Lower leg skin (tissue), 3 donors: ENCODE measurements around the gene TMEM154.

Source experiments
- CTCF ChIP-seq, 3 donors: fragments of 450-650 bp; IDR thresholded peaks; one replicate each; pipeline ENCODE4 v1.5.1; 2016; ENCODE audit warnings: antibody characterized with exemption in 3 of 3, mild to moderate bottlenecking in 3 of 3, moderate library complexity in 2 of 3
- POLR2A ChIP-seq, 2 donors: fragments of 450-650 bp; IDR thresholded peaks; one replicate each; pipeline ENCODE4 v1.6.1; 2016 to 2017; ENCODE audit warnings: antibody characterized with exemption in 2 of 2, mild to moderate bottlenecking in 1 of 2, moderate library complexity in 1 of 2

DNA sequence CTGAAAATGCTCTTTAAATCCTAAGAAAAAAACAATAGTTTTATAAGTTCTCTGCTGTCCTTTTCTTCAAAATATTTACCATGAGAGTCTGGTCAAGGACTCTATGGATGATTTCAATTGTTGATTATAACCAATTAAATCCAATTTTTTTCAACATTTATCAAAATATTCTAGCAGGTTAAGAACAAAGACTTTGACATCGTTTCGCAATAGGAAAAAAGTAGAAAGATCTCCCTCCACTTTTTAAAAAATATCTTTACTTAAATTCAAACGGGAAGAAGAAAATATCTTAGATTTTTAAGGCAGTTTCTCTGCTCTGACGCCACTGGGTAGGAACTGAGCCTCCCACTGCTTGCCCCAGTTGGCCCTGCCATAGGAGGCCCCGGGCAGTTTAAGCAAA is 44.7 kb upstream of the TMEM154 start:
- TF ChIP-seq POLR2A (IDR thresholded peaks at IDR 0.05) (no peak), CTCF (IDR thresholded peaks at IDR 0.05) (no peak)
